DLD1 (cell line): Measurements from ENCODE around the gene ADCY1.
"Not testable (repeated sequence)": the region's sequence is repeated elsewhere in the genome, so short reads cannot be mapped to it uniquely, and the experiment has no call there.

Source experiments
- in situ Hi-C: cut with HindIII; loops from 2 replicates; pipeline ENCODE4 v1.10.0; 2017; ENCODE audit warnings: low sequenced_read_pairs

Gene ADCY1

GRCh38 chr7:45726883-45727282, 152.7 kb downstream of the ADCY1 start:
- in situ Hi-C loops = no loop called here

- in situ Hi-C loops = not testable (repeated sequence)
These were observed 157.7 kb downstream of the ADCY1 start for GRCh38 chr7:45731692-45732443.

GRCh38 chr7:45738920-45739319, 164.8 kb downstream of the ADCY1 start:
- in situ Hi-C loops = not testable (repeated sequence)

GRCh38 chr7:45740573-45740972, 166.4 kb downstream of the ADCY1 start:
- in situ Hi-C loops = not testable (repeated sequence)

- in situ Hi-C loops = not testable (repeated sequence)
These were observed 174.8 kb downstream of the ADCY1 start for GRCh38 chr7:45748976-45749375.

- in situ Hi-C loops = not testable (repeated sequence)
These were observed 177.2 kb downstream of the ADCY1 start for GRCh38 chr7:45751352-45751751.

GRCh38 chr7:45756333-45756732, 182.2 kb downstream of the ADCY1 start:
- in situ Hi-C loops = not testable (repeated sequence)

- in situ Hi-C loops = not testable (repeated sequence)
These were observed 182.6 kb downstream of the ADCY1 start for GRCh38 chr7:45756757-45757156.

GRCh38 chr7:45759464-45759863, 185.3 kb downstream of the ADCY1 start:
- in situ Hi-C loops = not testable (repeated sequence)

GRCh38 chr7:45761545-45762205, 187.5 kb downstream of the ADCY1 start:
- in situ Hi-C loops = not testable (repeated sequence)

- in situ Hi-C loops = not testable (repeated sequence)
These were observed 188.2 kb downstream of the ADCY1 start for GRCh38 chr7:45762225-45762994.

- in situ Hi-C loops = not testable (repeated sequence)
These were observed 194.6 kb downstream of the ADCY1 start for GRCh38 chr7:45768516-45769394.

- in situ Hi-C loops = not testable (repeated sequence)
These were observed 195.5 kb downstream of the ADCY1 start for GRCh38 chr7:45769626-45770025.
